AG04450 (cell line): ENCODE measurements around the gene SDR39U1. TPM values are rescaled to one million over a fixed set of nuclear protein-coding genes. Genes with fewer than 3 reads are reported as not detected.

Source experiments
- CTCF ChIA-PET: fragments of 300-600, 350-600 bp; formaldehyde crosslinking; extraction: SDS; loops from one replicate; lab custom pipeline; 2022; ENCODE audit warnings: antibody characterized with exemption, inconsistent platforms; lab: Charles Lee
- POLR2A ChIA-PET: fragments of 350-600 bp; formaldehyde crosslinking; extraction: SDS; loops from one replicate; lab custom pipeline; 2021; ENCODE audit warnings: antibody characterized with exemption, inconsistent platforms; lab: Yijun Ruan, JAX
- DNase-seq: peaks from one replicate; pipeline ENCODE4 v3.0.0-alpha.2; 2011; ENCODE audit warnings: low read depth, low spot score
- H3K27ac ChIP-seq: one replicate; pipeline ENCODE4 v1.5.1; 2012; ENCODE audit warnings: low read depth, low read length, control low read depth
- H3K27me3 ChIP-seq: one replicate; pipeline ENCODE4 v1.6.0; 2012; ENCODE audit warnings: low read length; ENCODE audit not compliant: control insufficient read depth, insufficient read depth
- H3K4me3 ChIP-seq: 2 replicates; pipeline ENCODE4 v1.5.1; 2011; ENCODE audit warnings: mild to moderate bottlenecking, low read depth, low read length, control low read depth
- H3K9me3 ChIP-seq: 2 replicates; pipeline ENCODE4 v1.5.1; 2012; ENCODE audit warnings: low read length; ENCODE audit not compliant: control insufficient read depth, insufficient read depth
- CTCF ChIP-seq: IDR thresholded peaks from 2 replicates; pipeline ENCODE4 v1.5.1; 2011; ENCODE audit warnings: low read depth, low read length, control low read depth, inconsistent platforms
- polyA plus RNA-seq: library from polyadenylated mRNA; depleted of rRNA; stranded (reverse); fragments of >200 nt; gene quantifications from 2 replicates; pipeline ENCODE4 v1.2.3, GENCODE V29; 2011

SDR39U1 gene
- polyA plus RNA-seq, 1 experiment, result 22.9 TPM

GRCh38 chr14:24437736-24438067 is 4.9 kb downstream of the SDR39U1 start:
- no peaks in the 10 kb centered on the region for H3K27me3 ChIP-seq
- ChIA-PET POLR2A (interaction anchor here (0.6 to 2.2 kb wide), 4 partner anchors 97 to 196 kb away, joined by 3 to 13 read pairs (median 4); partner anchors contain the start of gene GZMB), CTCF (interaction anchor here (1.1 to 13.3 kb wide), 8 partner anchors 13 to 130 kb away, joined by 3 to 712 read pairs (median 14); partner anchors contain the start of genes ADCY4, CIDEB, LTB4R2 and RIPK3)
- no peak overlapping the region for H3K27ac ChIP-seq
- no peak for DNase-seq
- H3K4me3 ChIP-seq, result no peak overlapping the region
- TF ChIP-seq CTCF, result no peak
- H3K9me3 ChIP-seq, result no peaks in the 10 kb centered on the region; the same call in 1 of the 2 replicates

GRCh38 chr14:24437020-24437735 is 5.4 kb downstream of the SDR39U1 start:
- TF ChIP-seq CTCF, result no peak
- no peaks in the 10 kb centered on the region for H3K27me3 ChIP-seq
- ChIA-PET CTCF (interaction anchor here (0.5 to 13.3 kb wide), 23 partner anchors 12 to 1555 kb away, joined by 3 to 712 read pairs (median 5); partner anchors contain the start of genes ADCY4, CIDEB, LTB4R2 and RIPK3), POLR2A (interaction anchor here (0.6 to 2.2 kb wide), 6 partner anchors 38 to 196 kb away, joined by 3 to 13 read pairs (median 4); partner anchors contain the start of genes GZMB and NYNRIN)
- H3K4me3 ChIP-seq, result no peak overlapping the region
- H3K9me3 ChIP-seq, result no peaks in the 10 kb centered on the region; the same call in 1 of the 2 replicates
- DNase-seq, result no peak
- no peak overlapping the region for H3K27ac ChIP-seq

- peak overlapping the region; percentile 21 for H3K27ac ChIP-seq
These were observed 6.1 kb downstream of the SDR39U1 start for GRCh38 chr14:24436355-24437019.

GRCh38 chr14:24435998-24436354 is 6.6 kb downstream of the SDR39U1 start:
- Histone ChIP-seq H3K27ac (no peak overlapping the region), H3K27me3 (no peaks in the 10 kb centered on the region), H3K9me3 (no peaks in the 10 kb centered on the region; the same call in 1 of the 2 replicates), H3K4me3 (no peak overlapping the region)
- no peak for TF ChIP-seq CTCF
- CTCF ChIA-PET, result interaction anchor here (0.6 to 13.3 kb wide), 21 partner anchors 11 to 205 kb away, joined by 3 to 712 read pairs (median 7); partner anchors contain the start of genes ADCY4, CIDEB, LTB4R2 and RABGGTA
- DNase-seq, result no peak
- POLR2A ChIA-PET, result interaction anchor here (1.2 to 2.2 kb wide), 3 partner anchors 37 to 103 kb away, joined by 4 to 13 read pairs (median 8); partner anchors contain the start of gene NYNRIN

More at GRCh38 chr14:24436355-24437019, 6.1 kb downstream of the SDR39U1 start:
- DNase-seq, result peak; percentile 49
- Histone ChIP-seq H3K9me3 (no peaks in the 10 kb centered on the region; the same call in 1 of the 2 replicates), H3K27me3 (no peaks in the 10 kb centered on the region), H3K4me3 (no peak overlapping the region)
- peak; percentile 83 for TF ChIP-seq CTCF
- ChIA-PET CTCF (interaction anchor here (0.5 to 13.3 kb wide), 27 partner anchors 11 to 1554 kb away, joined by 3 to 712 read pairs (median 4); partner anchors contain the start of genes ADCY4, CIDEB, LTB4R2 and RABGGTA), POLR2A (interaction anchor here (1.2 to 2.2 kb wide), 3 partner anchors 38 to 104 kb away, joined by 4 to 13 read pairs (median 8); partner anchors contain the start of gene NYNRIN)
